SH-SY5Y (cell line): ENCODE measurements around the gene ITPRIP.

Source experiments
- GATA2 ChIP-seq: IDR thresholded peaks from 2 replicates; pipeline ENCODE4 v1.6.1; 2011; ENCODE audit warnings: mild to moderate bottlenecking, low read depth, low read length
- GATA3 ChIP-seq: IDR thresholded peaks from 2 replicates; pipeline ENCODE4 v1.6.1; 2011; ENCODE audit warnings: low read depth, mild to moderate bottlenecking, low read length, moderate library complexity

ITPRIP gene

DNA sequence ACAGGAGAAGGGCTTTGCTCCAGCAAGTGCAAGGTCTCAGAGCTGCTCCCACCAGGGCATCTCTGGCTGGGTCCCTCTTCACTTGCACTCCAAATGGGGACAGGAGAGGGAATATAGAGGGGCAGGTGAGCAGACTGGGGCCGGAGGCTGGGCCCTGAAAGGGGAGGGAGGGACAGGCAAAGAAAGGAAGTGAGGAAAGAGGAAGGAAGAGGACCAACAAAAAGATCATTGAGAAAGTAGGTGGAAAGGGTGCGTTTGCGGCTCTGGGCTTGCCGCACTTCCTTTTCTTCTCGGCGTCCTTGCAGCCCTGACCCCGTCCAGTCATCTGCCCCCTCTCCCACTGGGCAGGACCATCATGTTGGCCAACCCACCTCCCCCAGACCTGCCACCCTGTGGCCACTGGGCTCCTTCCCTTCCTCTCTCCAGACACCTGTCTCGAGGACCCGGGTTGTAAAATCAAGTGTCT is 14.0 kb downstream of the ITPRIP start:
- TF ChIP-seq GATA2 (no peak), GATA3 (no peak)

DNA sequence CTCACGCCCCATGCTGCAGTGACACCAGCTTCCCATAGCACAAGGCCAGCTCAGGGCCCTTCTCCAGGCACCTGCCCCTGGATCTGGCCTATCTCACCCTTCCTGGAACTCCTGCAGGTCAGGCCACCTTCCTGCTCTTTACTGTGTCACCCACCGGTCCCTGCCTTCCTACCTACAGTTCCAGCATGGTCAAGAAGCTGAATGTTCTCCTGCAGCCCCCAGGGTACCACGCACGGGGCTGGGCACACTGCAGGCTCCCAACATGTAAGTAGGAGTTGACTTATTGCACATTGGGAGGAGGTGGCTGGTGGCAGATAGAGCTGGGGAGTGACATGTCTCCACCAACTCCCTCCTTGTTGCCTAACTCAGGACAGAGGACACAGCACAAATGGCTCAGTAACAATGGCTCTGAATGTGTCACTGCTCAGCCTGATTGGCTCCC is 14.5 kb downstream of the ITPRIP start:
- TF ChIP-seq GATA2 (no peak), GATA3 (no peak)

DNA sequence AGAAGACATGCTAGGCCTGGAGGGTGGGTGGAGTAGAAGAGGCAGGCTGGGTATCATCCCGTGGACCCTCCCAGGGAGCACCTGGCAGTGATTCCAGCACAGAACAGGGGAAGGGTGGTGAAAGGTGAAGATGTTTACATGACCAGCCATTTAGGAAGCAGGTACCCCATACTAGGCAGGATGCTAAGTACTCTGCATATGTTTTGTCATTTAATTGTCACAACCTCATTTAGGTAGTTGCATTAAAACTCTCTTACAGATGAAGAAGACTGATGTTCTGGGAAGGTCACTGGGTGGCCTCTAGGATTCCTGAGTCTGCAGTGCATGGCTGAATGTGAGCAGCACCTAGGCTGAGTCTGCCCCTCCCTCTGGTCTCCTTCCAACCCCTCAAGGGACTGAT is 15.2 kb downstream of the ITPRIP start:
- TF ChIP-seq GATA2 (no peak), GATA3 (no peak)

DNA sequence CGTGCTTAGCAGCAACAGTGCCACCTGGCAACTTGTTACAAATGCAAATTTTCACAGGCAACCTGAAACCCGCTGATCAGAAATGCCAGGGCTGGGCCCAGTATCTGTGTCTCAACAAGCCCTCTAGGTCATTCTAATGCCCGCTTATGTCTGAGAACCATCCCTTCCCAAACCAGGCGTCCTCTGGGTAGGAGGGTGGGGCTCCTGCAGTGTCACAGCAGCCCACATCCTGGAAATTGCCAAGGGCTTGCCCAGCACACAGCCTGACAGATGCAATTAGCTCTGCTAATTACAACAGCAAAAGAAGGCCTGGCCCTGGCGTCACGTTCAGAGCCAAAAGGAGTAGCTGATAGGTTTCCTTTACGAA is 15.9 kb downstream of the ITPRIP start:
- TF ChIP-seq GATA3 (no peak), GATA2 (no peak)

DNA sequence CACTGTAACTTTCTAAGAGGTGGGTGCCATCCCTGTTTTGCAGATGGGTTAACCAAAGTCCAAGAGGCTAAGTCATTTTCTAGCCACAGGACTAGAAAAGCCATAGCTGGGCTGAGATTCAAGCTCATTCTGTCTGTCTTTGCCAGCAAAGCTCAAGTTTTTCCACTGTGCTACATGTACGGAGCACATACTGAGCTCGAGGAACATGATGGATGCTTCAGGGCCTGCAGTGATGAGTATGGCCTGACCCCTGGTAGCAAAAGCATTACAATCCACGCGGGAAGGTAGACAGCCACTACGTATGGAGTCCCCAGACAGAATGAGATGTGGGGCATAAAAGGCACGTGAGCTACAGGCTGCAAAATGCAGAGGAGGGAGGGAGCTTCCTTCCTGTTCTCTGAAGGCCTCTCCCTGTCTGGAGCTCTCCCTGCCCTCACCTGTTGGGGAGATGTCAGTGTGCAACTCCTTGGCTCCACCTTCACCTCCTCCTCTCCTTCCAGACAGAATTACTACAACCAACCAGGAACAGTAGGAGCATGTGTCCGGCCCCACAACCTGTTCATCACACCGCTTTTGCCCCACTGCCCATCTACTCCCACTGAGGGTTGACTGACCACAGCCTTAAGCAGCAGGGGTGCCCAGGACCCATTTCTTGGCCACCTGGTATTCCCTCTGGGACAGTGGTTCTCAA is 16.4 kb downstream of the ITPRIP start:
- TF ChIP-seq GATA3 (no peak), GATA2 (no peak)

DNA sequence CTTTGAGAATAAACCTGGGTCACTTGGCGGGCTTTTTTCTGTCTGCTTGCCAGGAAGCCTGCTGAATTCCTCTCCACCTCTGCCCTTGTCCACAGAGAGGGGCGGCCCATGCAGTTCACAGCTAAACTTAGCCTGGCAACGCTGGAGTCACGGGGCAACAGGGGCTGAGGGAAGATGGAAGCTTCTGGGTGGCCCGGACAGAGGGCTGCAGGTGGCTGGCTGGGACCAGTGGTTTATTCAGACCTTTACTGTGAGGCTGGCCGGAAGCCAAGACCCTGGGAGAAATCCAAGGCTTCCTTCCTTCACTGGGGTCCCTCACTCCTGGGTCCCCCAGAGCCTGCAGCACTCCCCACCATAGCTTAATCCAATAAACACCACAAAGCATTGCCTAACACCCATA is 17.0 kb downstream of the ITPRIP start:
- TF ChIP-seq GATA2 (no peak), GATA3 (no peak)

DNA sequence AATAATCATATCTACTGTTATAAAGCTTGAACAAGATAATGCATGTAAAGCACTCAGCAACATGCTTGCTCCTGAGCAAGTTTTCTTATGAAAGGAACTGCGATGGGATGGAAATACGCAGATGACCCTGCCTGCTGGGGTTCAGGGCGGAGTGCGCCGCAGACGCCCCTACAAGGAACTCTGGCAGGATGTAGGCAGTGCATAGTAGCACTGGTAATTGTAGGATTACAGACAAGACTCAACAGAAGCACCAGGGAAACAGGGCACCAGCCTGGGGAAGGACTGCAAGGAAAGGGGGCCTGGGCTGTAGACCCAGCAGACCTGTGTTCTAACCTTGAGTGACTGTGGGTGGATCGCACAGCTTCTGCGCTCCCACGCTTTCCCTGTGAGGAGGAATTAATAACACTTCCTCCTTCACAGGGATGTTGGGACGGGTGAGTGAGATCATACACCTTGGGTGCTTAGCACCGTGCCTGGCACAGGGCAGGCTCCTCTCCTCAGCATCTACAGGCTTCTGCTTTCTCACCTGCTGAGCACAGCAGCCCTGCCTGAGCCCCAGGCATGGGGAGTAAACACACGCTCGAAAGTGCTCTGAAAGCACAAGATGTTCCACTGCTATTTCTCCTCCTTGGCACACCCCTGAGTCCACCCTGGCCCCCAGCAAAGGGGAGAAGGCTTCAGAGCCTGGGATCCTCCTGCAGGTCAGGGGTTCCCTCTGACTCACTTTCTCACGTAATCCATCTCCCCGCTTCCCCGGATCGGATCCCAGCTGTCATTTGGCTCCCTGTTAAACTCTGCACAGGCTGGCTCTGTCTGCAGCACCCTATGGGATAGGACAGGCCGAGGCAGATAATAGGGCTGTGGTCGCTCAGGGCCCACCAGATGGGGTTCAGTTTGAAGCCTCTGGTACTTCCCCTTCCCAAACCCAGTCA is 19.2 kb downstream of the ITPRIP start:
- no peak for TF ChIP-seq GATA3
- no peak for TF ChIP-seq GATA2

DNA sequence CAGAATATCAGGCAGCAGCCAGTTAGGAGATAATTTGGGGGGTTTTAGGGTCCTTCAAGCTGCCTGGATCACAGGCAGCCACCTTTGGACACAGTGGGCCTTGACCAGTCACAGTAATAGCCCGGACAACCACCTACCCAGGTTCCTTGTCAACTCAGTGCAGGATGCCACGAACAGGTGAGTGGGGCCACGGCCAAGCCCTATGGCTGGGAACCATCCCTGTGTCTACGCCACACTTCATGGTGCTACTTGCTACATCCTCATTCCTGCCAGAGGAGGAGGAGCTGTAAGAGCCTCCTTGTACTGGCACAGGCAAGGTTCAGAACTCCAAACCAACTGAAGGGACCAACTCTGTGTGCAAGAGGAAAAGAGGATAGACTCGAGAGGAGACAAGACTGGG is 19.9 kb downstream of the ITPRIP start:
- TF ChIP-seq GATA2: no peak
- no peak for TF ChIP-seq GATA3

DNA sequence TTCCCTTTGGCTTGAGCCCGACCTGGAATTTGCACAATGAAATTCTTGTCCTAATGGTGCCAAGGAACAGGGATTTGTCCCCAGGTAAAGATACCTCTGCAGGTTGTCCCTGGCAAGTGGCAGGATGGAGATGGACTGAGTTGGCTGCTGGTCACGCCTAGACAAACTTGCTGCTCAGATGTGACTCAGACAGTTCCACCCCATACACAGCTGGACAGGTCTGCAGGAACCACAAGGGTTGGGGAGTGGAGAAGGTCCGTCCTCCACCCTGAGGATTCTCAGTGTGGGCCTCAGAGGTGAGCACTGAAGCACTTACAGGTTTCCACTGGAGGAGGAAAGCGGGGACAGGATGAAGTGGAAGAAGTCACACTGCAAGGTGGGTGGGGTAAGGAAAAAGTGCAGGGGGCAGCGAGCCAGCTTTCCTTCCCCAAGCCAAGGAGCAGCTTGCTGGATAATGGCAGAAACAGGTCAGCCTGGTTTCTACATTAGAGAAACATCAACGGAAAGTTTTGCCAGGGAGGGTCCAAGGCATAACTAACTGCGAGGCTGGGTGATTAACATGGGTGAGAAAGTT is 20.5 kb downstream of the ITPRIP start:
- TF ChIP-seq GATA2 (no peak), GATA3 (no peak)

DNA sequence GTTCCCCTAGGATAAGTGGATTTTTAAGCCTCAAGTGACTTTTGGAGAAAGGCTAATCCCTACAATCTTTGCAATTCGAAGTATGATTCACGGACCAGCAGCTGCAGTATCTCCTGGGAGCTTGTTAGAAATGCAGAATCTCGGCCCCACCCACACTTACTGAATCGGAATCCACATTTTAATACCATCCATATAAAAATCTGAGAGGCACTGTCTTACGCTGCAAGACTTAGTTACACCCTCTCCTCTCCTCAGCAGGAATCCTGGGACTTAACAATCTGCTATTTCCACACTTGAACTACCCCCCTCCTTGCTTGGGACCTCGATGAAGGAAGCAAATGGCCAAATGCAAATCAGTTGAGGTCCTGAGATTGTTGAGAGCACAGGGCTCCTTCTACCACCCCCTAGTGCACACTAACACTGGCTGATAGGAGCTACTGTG is 21.0 kb downstream of the ITPRIP start:
- TF ChIP-seq GATA3: no peak
- TF ChIP-seq GATA2: no peak

DNA sequence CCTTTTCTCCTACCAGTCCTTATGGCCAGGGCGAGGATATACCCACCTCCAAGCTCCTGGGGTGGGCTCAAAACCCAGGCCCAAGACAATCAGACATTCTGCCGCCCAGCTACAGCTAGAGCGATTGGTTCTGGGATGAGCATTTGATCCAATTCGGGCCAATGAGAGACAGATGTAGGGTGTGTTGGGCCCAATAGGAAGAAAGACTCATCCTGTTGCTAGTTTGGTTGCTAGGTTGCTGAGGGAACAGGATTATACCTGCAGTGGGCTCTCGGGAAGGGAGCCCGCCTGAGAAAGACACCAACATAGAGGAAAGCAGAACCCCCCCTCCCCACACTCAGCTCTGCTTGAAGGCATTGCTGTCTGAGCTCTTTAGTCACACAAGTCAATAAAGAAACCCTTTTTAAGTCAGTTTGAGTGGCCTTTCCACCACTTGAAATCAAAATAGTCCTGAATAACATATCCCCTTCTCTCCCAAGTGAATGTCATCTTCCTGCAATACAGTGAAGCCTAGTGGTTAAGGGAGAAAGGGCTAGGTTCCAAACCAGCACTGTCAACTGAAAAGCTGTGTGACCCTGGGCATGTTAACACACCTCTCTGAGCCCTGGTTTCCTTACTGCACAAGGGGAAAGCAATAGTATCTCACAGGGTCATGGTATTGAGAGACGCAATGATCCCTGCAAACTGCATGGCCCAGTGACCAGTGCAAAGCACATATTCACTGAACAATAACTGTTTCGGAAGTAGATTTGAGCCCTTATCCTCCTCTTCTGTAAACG is 21.8 kb downstream of the ITPRIP start:
- TF ChIP-seq GATA2: no peak
- TF ChIP-seq GATA3: no peak

DNA sequence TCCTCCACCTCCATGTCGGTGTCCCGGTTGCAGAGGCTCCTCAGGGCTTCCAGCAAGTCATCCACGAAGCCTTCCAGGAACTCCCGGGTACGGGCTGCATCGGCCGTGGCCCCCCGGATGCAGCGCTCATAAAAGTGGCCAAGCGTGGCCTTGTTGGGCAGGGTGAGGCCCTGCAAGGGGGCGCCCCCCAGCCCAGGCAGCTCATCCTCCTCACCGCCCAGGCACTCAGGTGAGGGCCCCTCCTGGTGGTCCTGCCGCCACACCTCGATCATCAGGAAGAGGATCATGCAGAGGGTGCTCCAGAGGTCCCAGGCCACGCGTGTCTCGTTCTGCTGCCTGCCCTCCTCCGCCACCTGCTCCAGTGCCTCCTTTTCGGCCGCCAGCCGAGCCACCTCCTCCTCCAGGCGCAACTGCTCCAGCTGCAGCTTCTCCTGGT is 22.8 kb downstream of the ITPRIP start:
- TF ChIP-seq GATA3 (no peak), GATA2 (no peak)

DNA sequence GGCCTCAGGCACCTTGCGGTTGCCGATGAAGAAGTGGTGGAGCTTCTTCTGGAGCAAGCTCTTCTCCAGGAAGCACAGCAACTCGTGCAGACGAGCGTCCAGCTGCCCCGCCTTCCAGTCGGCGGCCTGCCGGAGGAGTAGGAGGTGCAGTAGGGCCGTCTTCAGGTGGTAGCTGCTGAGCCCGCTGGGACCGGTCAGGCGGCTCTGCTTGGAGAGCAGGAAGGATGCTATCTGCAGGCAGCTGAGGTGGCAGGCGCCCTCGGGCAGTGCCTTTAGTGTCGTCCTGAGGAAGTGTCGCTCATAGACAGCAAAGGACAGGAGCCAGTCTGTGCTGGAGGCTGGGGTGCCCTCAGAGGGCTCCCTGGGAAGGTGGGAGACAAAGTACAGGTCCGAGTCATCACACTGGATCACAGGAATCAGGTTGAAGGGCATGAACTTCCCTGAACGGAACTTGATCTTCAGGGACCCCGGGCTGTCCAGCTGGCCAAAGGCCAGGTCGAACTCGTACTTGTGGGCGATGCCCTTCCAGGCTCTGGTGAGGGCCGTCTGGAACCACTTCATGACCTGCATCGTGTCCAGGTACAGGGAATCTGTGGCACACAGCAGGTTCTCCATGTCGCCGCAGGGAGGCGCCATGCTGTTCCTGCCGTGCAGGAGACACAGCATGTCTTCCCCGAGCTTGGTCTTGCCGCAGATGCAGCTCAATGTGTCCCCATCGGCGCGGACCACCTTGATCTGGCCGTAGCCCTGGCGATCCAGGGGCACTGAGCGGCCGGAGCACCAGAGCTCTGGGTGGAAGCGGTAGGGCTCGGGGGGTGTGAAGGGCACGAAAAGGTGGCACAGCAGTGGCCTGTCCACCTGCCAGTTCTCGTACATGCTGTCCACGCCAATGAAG is 23.4 kb downstream of the ITPRIP start:
- TF ChIP-seq GATA3: no peak
